Gastrocnemius medialis (tissue), 4 donors: ENCODE data around the gene AACS.

Source experiments
- CTCF ChIP-seq, 5 experiments: fragments of 450-650 bp in 3 of 5; fragments of 200-600 bp in 2 of 5; sonication (generic) in 2 of 5; IDR thresholded peaks in 4 of 5; conservative IDR thresholded peaks in 1 of 5; 1 replicate in 4 of 5; 2 replicates in 1 of 5; pipeline ENCODE4 v1.5.1; 2016 to 2019; ENCODE audit warnings: antibody characterized with exemption in 5 of 5, mild to moderate bottlenecking in 3 of 5, moderate library complexity in 3 of 5
- POLR2A ChIP-seq, 2 donors: fragments of 450-650 bp; IDR thresholded peaks; one replicate each; pipeline ENCODE4 v1.6.1; 2017; ENCODE audit warnings: antibody characterized with exemption in 2 of 2, mild to moderate bottlenecking in 2 of 2, moderate library complexity in 2 of 2

DNA sequence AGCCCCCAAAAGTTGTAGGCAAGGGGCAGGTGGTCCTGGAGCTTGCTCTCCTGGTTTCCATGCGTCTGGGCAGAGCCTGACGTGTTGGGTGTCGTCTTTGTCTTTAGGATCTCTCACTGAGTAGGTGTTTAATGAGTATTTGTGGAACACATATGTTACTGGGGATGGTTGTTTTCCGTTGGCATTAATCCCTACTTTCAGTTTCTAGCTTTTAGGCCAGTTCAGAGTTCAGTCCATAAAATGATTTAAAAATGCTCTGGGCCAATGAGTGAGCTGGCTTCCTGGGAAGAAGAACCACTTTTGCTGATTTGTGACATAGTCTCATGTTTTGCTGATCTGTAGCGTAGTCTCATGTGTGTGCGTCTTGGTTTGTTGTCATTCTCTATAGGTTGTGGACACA, 10.9 kb downstream of the AACS start:
- no peak for TF ChIP-seq CTCF (IDR thresholded peaks at IDR 0.05 in 4 of 5, conservative IDR thresholded peaks at IDR 0.05 in 1 of 5)
- no peak for TF ChIP-seq POLR2A (IDR thresholded peaks at IDR 0.05)
